Vagina (tissue), 2 donors: Measurements from ENCODE around the gene DNAI7. TPM values are rescaled to one million over a fixed set of nuclear protein-coding genes. Genes with fewer than 3 reads are reported as not detected.

Source experiments
- DNase-seq, 2 donors: peaks; one replicate each; pipeline ENCODE4 v3.0.0-alpha.2; 2017; ENCODE audit errors: extremely low spot score in 2 of 2
- H3K27ac ChIP-seq: fragments of 200-600 bp; sonication (generic); one replicate; pipeline ENCODE4 v1.5.1; 2019
- H3K27me3 ChIP-seq: fragments of 200-600 bp; sonication (generic); one replicate; pipeline ENCODE4 v1.5.1; 2019
- H3K36me3 ChIP-seq, 2 donors: fragments of 200-600 bp; sonication (generic); one replicate each; pipeline ENCODE4 v1.5.1; 2017 to 2019
- H3K4me1 ChIP-seq: fragments of 200-600 bp; sonication (generic); one replicate; pipeline ENCODE4 v1.5.1; 2019
- H3K4me3 ChIP-seq, 2 donors: fragments of 200-600 bp; sonication (generic); 1 replicate in 1 of 2; 2 replicates in 1 of 2; pipeline ENCODE4 v1.5.1; 2016 to 2019
- H3K9me3 ChIP-seq: fragments of 200-600 bp; sonication (generic); one replicate; pipeline ENCODE4 v1.5.1; 2019
- POLR2A ChIP-seq, 2 donors: fragments of 450-650 bp; IDR thresholded peaks; one replicate each; pipeline ENCODE4 v1.6.1; 2017; ENCODE audit warnings: antibody characterized with exemption in 2 of 2, mild to moderate bottlenecking in 2 of 2, moderate library complexity in 2 of 2
- POLR2AphosphoS5 ChIP-seq, 2 donors: sonication (generic); formaldehyde crosslinking; IDR thresholded peaks; one replicate each; pipeline ENCODE4 v1.9.0; 2017; ENCODE audit warnings: antibody characterized with exemption in 2 of 2, mild to moderate bottlenecking in 2 of 2, low read depth in 1 of 2; ENCODE audit not compliant: insufficient read depth in 1 of 2
- intact Hi-C: fragments of 100-400 bp; cut with DNase I; formaldehyde crosslinking; loops from one replicate; pipeline ENCODE4 v1.15.1; 2023
- total RNA-seq: library from RNA; depleted of rRNA; stranded (reverse); fragments of >200 nt; gene quantifications from one replicate; pipeline ENCODE4 v1.2.3, GENCODE V29; 2016
- TF ChIP-seq, protein P1 (sequence below), 3 experiments: fragments of 450-650 bp in 2 of 3; fragments of 200-600 bp in 1 of 3; sonication (generic) in 1 of 3; IDR thresholded peaks; one replicate each; pipeline ENCODE4 v1.5.1; 2017 to 2019; ENCODE audit warnings: antibody characterized with exemption in 3 of 3, mild to moderate bottlenecking in 2 of 3, moderate library complexity in 2 of 3

Gene DNAI7
- total RNA-seq, 1 donor from 2014 or later, result 3.4 TPM

DNA sequence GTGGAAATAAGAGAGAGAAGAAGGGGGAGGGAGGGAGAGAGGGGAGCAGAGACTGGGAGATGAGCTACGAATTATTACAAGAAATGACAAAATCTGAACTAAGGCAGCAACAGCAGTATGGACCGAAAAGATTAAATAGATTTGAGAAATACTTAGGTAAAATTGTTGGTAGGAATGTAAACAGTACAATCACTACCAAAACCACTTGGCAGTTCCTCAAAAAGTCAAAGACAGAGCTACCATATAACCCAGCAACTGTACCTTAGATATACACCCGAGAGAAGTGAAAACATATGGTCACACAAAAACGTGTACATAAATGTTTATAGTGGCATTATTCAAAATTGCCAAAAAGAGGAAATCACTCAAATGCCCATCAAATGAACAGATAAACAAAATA, 41.7 kb upstream of the DNAI7 start:
- DNase-seq, result no peak
- Histone ChIP-seq H3K4me3 (no peak overlapping the region), H3K36me3 (peaks cover 0 to 6% of the 10 kb centered on the region in 2 donors), H3K4me1 (no peaks in the 10 kb centered on the region), H3K9me3 (no peaks in the 10 kb centered on the region), H3K27ac (no peak overlapping the region), H3K27me3 (no peaks in the 10 kb centered on the region)
- intact Hi-C loops, result no loop called here
- TF ChIP-seq POLR2A (IDR thresholded peaks at IDR 0.05), result no peak
- TF ChIP-seq, protein P1, sequence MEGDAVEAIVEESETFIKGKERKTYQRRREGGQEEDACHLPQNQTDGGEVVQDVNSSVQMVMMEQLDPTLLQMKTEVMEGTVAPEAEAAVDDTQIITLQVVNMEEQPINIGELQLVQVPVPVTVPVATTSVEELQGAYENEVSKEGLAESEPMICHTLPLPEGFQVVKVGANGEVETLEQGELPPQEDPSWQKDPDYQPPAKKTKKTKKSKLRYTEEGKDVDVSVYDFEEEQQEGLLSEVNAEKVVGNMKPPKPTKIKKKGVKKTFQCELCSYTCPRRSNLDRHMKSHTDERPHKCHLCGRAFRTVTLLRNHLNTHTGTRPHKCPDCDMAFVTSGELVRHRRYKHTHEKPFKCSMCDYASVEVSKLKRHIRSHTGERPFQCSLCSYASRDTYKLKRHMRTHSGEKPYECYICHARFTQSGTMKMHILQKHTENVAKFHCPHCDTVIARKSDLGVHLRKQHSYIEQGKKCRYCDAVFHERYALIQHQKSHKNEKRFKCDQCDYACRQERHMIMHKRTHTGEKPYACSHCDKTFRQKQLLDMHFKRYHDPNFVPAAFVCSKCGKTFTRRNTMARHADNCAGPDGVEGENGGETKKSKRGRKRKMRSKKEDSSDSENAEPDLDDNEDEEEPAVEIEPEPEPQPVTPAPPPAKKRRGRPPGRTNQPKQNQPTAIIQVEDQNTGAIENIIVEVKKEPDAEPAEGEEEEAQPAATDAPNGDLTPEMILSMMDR (IDR thresholded peaks at IDR 0.05), result no peak
- TF ChIP-seq POLR2AphosphoS5 (IDR thresholded peaks at IDR 0.05; ENCODE audit: insufficient read depth in 1 of 2, low read depth in 1 of 2), result no peak

DNA sequence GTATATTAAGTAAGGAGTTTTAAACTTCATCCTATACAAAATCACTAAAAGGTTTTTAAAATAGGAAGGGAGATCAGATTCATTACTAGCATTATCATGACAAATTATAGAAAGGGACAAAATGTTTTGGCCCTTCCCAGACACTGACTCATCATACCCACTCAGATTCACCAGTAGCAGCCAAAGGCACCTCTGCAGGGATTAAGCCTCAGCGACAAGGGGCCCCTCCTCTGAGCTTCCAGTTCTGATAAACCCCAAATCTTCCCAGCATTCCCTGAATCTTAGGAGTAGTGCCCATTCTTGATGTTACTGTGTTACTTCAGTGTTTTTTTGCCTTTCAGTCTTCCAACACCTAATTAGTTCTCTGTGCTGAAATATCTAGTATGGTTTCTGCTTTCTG, 41.2 kb upstream of the DNAI7 start:
- Histone ChIP-seq H3K36me3 (peaks cover 0 to 6% of the 10 kb centered on the region in 2 donors), H3K4me3 (no peak overlapping the region), H3K27me3 (no peaks in the 10 kb centered on the region), H3K9me3 (no peaks in the 10 kb centered on the region), H3K27ac (no peak overlapping the region), H3K4me1 (no peaks in the 10 kb centered on the region)
- TF ChIP-seq POLR2A (IDR thresholded peaks at IDR 0.05), result no peak
- TF ChIP-seq, protein P1 (IDR thresholded peaks at IDR 0.05), result no peak
- TF ChIP-seq POLR2AphosphoS5 (IDR thresholded peaks at IDR 0.05; ENCODE audit: insufficient read depth in 1 of 2, low read depth in 1 of 2), result no peak
- intact Hi-C loops, result no loop called here
- no peak for DNase-seq

DNA sequence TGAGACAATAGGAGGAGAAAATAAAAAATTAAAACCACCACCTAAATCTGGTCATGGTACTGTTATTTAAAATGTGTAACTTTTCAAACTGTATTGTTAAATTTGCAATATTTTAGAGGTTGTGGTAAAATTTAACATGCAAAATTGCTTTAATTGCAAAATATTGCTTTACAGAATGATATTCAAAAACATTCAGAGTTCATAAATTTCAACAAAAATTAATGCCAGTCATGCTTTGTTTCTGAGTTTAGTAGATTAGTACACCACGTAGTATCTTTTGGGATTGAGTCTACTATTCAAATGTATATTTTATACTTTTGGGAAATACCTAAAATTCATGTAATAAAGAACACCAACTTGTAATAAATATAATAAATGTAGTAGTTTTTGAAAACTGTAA, 18.4 kb upstream of the DNAI7 start:
- no peak overlapping the region for H3K27ac ChIP-seq
- intact Hi-C loops, result no loop called here
- no peak overlapping the region for H3K4me3 ChIP-seq
- TF ChIP-seq POLR2A (IDR thresholded peaks at IDR 0.05) (no peak), POLR2AphosphoS5 (IDR thresholded peaks at IDR 0.05; ENCODE audit: insufficient read depth in 1 of 2, low read depth in 1 of 2) (no peak)
- TF ChIP-seq, protein P1 (IDR thresholded peaks at IDR 0.05), result no peak
- no peak for DNase-seq
- no peaks in the 10 kb centered on the region for H3K4me1 ChIP-seq
- no peaks in the 10 kb centered on the region for H3K36me3 ChIP-seq
- no peaks in the 10 kb centered on the region for H3K27me3 ChIP-seq
- H3K9me3 ChIP-seq, result no peaks in the 10 kb centered on the region

DNA sequence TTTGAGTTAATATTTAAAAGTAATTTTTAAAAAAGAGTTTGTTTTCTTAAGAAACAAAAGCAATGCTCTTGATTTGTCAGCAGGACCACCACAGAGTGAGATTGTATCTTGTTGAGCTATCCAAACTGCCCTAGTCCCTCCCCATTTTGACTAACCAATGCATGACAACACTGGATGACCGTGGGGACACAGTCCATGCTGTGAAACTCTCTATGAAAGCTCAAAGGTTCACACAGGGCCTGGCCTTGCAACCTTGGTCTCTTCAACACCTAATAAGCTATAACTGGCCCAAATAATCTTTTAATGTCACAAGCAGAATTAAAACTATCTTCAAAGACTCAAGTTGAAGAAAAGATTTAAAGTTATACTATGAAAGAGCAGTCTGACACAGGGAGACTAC, 13.6 kb upstream of the DNAI7 start:
- Histone ChIP-seq H3K36me3 (no peaks in the 10 kb centered on the region), H3K27ac (no peak overlapping the region)

DNA sequence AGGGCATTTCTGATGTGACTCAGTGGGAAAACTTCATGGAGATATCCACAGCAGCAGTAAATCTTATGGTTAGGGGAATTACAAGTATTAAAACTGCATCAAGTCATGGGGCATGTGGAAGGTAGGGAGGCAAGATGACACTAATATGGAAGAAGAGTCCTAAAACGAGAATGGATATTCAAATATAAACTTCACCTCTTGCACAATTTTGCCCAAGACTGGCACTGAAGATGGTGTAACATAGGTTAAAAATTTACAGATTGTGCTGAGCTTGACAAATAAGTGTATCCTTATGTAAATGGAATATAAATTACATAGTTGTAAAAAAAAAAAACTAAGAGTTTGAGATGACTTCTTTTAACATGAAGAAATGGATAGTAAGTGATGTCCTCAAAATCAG, 12.9 kb upstream of the DNAI7 start:
- Histone ChIP-seq H3K4me3 (no peak overlapping the region), H3K9me3 (no peaks in the 10 kb centered on the region), H3K27me3 (no peaks in the 10 kb centered on the region), H3K27ac (no peak overlapping the region), H3K4me1 (no peaks in the 10 kb centered on the region), H3K36me3 (no peaks in the 10 kb centered on the region)
- intact Hi-C loops, result no loop called here
- DNase-seq, result no peak
- TF ChIP-seq POLR2AphosphoS5 (IDR thresholded peaks at IDR 0.05; ENCODE audit: insufficient read depth in 1 of 2, low read depth in 1 of 2) (no peak), POLR2A (IDR thresholded peaks at IDR 0.05) (no peak)
- TF ChIP-seq, protein P1 (IDR thresholded peaks at IDR 0.05), result no peak

More for the DNA sequence above, 13.6 kb upstream of the DNAI7 start:
- Histone ChIP-seq H3K4me1 (no peaks in the 10 kb centered on the region), H3K27me3 (no peaks in the 10 kb centered on the region), H3K4me3 (no peak overlapping the region), H3K9me3 (no peaks in the 10 kb centered on the region)
- intact Hi-C loops, result no loop called here
- no peak for DNase-seq
- TF ChIP-seq, protein P1 (IDR thresholded peaks at IDR 0.05), result no peak
- no peak for TF ChIP-seq POLR2AphosphoS5 (IDR thresholded peaks at IDR 0.05; ENCODE audit: insufficient read depth in 1 of 2, low read depth in 1 of 2)
- TF ChIP-seq POLR2A (IDR thresholded peaks at IDR 0.05), result no peak
